ENCODE results near the gene ERBB4.

DNA sequence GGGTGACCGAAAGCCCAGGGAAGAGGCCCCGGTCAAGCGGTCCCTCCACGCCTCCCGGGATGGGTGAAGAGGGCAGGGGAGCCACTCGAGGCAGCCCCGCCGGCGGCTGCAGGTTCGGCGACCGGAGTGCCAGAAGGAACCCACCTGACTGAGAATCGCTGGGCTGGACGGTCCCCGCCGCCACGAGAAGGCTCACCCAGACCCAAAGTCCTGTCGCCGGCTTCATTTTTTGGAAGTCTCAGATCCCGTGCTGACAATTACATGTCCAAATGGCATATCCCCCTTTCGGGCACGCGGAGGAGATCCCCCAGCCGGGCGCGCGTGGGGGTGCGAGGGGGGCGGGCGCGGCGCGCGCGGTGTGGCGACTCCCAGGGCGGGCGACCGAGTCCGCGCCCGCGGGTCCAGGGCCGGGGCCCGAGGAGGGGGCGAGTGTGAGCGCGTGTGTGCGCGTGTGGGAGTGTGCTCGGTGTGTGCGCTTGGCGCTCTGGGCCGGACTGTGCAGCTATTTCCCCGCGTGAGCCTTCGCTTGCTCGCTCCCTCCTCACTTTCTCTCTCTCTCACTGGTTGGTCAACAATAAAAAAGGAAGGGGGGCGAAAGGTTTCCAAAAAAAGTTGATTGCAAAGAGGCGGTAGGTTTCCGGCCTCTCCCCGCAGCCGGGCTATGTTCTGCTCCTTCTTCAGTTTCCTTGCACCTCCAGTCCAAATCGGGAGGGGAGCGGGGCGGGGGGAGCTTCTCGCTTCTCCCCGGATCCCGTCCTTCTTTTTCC is at the start of gene ERBB4:
- TF ChIP-seq, protein P1, sequence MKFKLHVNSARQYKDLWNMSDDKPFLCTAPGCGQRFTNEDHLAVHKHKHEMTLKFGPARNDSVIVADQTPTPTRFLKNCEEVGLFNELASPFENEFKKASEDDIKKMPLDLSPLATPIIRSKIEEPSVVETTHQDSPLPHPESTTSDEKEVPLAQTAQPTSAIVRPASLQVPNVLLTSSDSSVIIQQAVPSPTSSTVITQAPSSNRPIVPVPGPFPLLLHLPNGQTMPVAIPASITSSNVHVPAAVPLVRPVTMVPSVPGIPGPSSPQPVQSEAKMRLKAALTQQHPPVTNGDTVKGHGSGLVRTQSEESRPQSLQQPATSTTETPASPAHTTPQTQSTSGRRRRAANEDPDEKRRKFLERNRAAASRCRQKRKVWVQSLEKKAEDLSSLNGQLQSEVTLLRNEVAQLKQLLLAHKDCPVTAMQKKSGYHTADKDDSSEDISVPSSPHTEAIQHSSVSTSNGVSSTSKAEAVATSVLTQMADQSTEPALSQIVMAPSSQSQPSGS (IDR thresholded peaks at IDR 0.05; ENCODE audit: low read length), result no peak
- TF ChIP-seq TCF12 (IDR thresholded peaks at IDR 0.05; ENCODE audit: low read depth, low read length) (no peak), TAF7 (optimal IDR thresholded peaks at IDR 0.05; ENCODE audit: borderline replicate concordance, low read depth, low read length) (no peak), RFX5 (IDR thresholded peaks at IDR 0.05; ENCODE audit: borderline replicate concordance, low read depth, low read length) (no peak)
- TF ChIP-seq, protein P2, sequence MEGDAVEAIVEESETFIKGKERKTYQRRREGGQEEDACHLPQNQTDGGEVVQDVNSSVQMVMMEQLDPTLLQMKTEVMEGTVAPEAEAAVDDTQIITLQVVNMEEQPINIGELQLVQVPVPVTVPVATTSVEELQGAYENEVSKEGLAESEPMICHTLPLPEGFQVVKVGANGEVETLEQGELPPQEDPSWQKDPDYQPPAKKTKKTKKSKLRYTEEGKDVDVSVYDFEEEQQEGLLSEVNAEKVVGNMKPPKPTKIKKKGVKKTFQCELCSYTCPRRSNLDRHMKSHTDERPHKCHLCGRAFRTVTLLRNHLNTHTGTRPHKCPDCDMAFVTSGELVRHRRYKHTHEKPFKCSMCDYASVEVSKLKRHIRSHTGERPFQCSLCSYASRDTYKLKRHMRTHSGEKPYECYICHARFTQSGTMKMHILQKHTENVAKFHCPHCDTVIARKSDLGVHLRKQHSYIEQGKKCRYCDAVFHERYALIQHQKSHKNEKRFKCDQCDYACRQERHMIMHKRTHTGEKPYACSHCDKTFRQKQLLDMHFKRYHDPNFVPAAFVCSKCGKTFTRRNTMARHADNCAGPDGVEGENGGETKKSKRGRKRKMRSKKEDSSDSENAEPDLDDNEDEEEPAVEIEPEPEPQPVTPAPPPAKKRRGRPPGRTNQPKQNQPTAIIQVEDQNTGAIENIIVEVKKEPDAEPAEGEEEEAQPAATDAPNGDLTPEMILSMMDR (IDR thresholded peaks at IDR 0.05; ENCODE audit: control extremely low read depth in 1 of 3, insufficient read depth in 1 of 3, low read depth in 1 of 3, low read length in 3 of 3), result no peak
